K562 (cell line): ENCODE measurements around the gene USP48. TPM values are rescaled to one million over a fixed set of nuclear protein-coding genes. Genes with fewer than 3 reads are reported as not detected.

Experiments used
- BACH1 ChIP-seq: fragments of 200-800 bp; sonication (Bioruptor generic); IDR thresholded peaks from 2 replicates; pipeline ENCODE4 v1.6.1; 2016; ENCODE audit warnings: missing genetic modification characterization, missing compliant biosample characterization
- BCOR ChIP-seq: fragments of 450-650 bp; IDR thresholded peaks from 2 replicates; pipeline ENCODE4 v1.6.1; 2016
- MAFF ChIP-seq: IDR thresholded peaks from 2 replicates; pipeline ENCODE4 v1.6.1; 2012; ENCODE audit warnings: low read length, improper control_type of control experiment
- NFRKB ChIP-seq: fragments of 450-650 bp; IDR thresholded peaks from 2 replicates; pipeline ENCODE4 v1.6.1; 2016; ENCODE audit warnings: low read depth
- NRF1 ChIP-seq, 2 experiments: fragments of 450-650 bp; IDR thresholded peaks in 1 of 2; conservative IDR thresholded peaks in 1 of 2; 2 replicates each; pipeline ENCODE4 v1.6.1; 2014; ENCODE audit warnings: mild to moderate bottlenecking in 2 of 2
- OTX1 ChIP-seq: fragments of 450-650 bp; formaldehyde crosslinking; IDR thresholded peaks from 2 replicates; pipeline ENCODE4 v1.4.0; 2022; ENCODE audit warnings: mild to moderate bottlenecking
- TCF7 ChIP-seq: sonication (generic); IDR thresholded peaks from 2 replicates; pipeline ENCODE4 v1.6.1; 2016; ENCODE audit warnings: antibody characterized with exemption, borderline replicate concordance
- ZBED1 ChIP-seq: IDR thresholded peaks from 2 replicates; pipeline ENCODE4 v1.6.1; 2014
- ZNF384 ChIP-seq: IDR thresholded peaks from 2 replicates; pipeline ENCODE4 v1.6.1; 2012; ENCODE audit warnings: low read depth, low read length, improper control_type of control experiment
- ZNF79 ChIP-seq: fragments of 250-450 bp; sonication (Bioruptor Pico); IDR thresholded peaks from 2 replicates; pipeline ENCODE4 v1.4.0; 2020; ENCODE audit warnings: low read depth, mild to moderate bottlenecking, moderate library complexity
- polyA plus RNA-seq, 8 experiments: library from polyadenylated mRNA; depleted of rRNA in 4 of 8; stranded (reverse) in 5 of 8; unstranded in 3 of 8; fragments of >200 nt; fragmentation: Nextera tagmentation in 2 of 8; fragmentation: Illumina TruSeq in 1 of 8; extraction: Ambion mirVana in 2 of 8; extraction: Trizol in 1 of 8; gene quantifications; 2 replicates each; pipeline versions ENCODE4 v1.2.1 to v1.2.3, GENCODE V29; 2011 to 2014; ENCODE audit warnings: inconsistent platforms in 1 of 8, missing spikeins in 1 of 8
- total RNA-seq, 7 experiments: library from RNA; depleted of rRNA in 6 of 7; stranded (reverse); fragments of >200 nt in 6 of 7; fragmentation: Illumina TruSeq in 2 of 7; extraction: Trizol in 2 of 7; gene quantifications; 2 replicates each; pipeline versions ENCODE4 v1.2.1 to v1.2.3, GENCODE V29; 2011 to 2021; ENCODE audit warnings: low replicate concordance in 1 of 7
- TF ChIP-seq, protein P1 (sequence below): sonication (generic); IDR thresholded peaks from 2 replicates; pipeline ENCODE4 v1.6.1; 2016

USP48 gene
- total and polyA plus RNA-seq, 9 of the 15 experiments (the other 6 are each of a cell fraction or from before 2014, with no cell fraction given), result 23.3 to 123 (median 106) TPM

DNA sequence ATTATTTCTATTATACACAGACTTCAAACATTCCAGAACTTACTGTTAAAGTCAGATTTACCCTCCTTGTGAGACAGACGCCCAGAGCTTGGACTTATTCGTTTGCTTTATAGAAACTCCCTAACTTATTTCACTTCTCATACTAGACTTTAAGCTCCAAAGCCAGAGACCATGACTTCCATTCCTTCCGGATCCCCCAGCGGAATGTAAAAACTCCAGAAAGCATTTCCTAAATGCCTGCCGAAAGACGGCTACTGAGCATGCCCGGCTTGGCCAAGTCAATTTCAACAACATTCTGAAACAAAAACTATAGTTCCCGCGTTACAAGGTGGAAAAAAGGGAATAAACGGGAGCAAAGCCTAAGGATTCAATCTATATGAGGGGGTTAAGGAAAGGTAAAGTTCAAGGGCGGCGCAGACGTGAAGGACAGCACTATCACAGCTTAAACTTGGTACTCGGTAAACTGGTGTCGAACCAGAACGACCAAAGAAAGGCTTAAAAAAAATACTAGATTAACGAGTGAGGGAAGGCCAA is 1.1 kb downstream of the USP48 start (continued):
- TF ChIP-seq ZNF384 (no peak), MAFF (no peak), ZNF79 (CRISPR knock-in tag) (no peak), OTX1 (CRISPR knock-in tag) (0 out of 2 replicates have a peak, but pooled peaks have one; percentile 21), NFRKB (no peak), TCF7 (no peak), BACH1 (0 out of 2 replicates have a peak, but pooled peaks have one; percentile 54), ZBED1 (0 out of 2 replicates have a peak, but pooled peaks have one; percentile 14), BCOR (no peak), NRF1 (conservative IDR thresholded peaks at IDR 0.05 in 1 of 2, IDR thresholded peaks at IDR 0.05 in 1 of 2) (peak; percentile 75 to 80)
- TF ChIP-seq, protein P1, sequence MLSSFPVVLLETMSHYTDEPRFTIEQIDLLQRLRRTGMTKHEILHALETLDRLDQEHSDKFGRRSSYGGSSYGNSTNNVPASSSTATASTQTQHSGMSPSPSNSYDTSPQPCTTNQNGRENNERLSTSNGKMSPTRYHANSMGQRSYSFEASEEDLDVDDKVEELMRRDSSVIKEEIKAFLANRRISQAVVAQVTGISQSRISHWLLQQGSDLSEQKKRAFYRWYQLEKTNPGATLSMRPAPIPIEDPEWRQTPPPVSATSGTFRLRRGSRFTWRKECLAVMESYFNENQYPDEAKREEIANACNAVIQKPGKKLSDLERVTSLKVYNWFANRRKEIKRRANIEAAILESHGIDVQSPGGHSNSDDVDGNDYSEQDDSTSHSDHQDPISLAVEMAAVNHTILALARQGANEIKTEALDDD, result peak; percentile 83
- TF ChIP-seq, all 486 proteins: peak for 17
